ENCODE results near the gene SLC2A9. TPM values are rescaled to one million over a fixed set of nuclear protein-coding genes. Genes with fewer than 3 reads are reported as not detected.

SLC2A9 gene
- total RNA-seq, 2 experiments from 2014 or later = not detected

DNA sequence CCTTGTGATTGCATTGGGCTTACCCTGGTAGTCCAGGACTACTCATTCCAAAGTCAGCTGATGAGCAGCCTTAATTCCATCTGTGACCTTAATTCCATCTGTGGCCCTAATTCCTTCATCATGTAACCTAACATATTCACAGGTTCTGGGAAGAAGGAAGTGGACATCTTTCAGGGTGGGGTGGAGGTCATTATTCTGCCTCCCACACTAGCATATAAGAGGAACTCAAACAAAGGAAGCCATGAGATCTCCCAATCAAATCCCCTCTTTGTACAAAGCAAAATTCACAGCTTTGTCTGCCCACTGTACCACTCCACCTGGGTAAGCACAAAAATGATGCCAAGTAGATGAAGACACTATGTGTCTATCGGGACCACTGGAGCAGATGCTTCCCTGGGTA lies 87.3 kb downstream of the SLC2A9 start:
- Histone ChIP-seq H3K27ac (ENCODE audit: low read depth, low read length, poor library complexity, severe bottlenecking) (no peak overlapping the region), H3K79me2 (ENCODE audit: insufficient read depth, low read depth, low read length) (no peaks in the 10 kb centered on the region), H3K9me2 (ENCODE audit: insufficient read depth, low read length) (no peaks in the 10 kb centered on the region), H3K4me2 (ENCODE audit: low read length) (no peak overlapping the region), H3K36me3 (ENCODE audit: insufficient read depth, low read length) (no peaks in the 10 kb centered on the region), H3K9me3 (ENCODE audit: low read length) (no peaks in the 10 kb centered on the region), H3K4me3 (ENCODE audit: low read depth, low read length, poor library complexity, severe bottlenecking) (no peak overlapping the region), H3K4me1 (ENCODE audit: insufficient read depth, low read length, poor library complexity, severe bottlenecking) (no peaks in the 10 kb centered on the region), H4K20me1 (ENCODE audit: insufficient read depth, low read length) (no peaks in the 10 kb centered on the region), H2AFZ (ENCODE audit: low read length) (no peak overlapping the region)
- ChIA-PET POLR2A (no interaction called here), CTCF (ENCODE audit: unreplicated experiment) (no interaction called here)
- DNase-seq (ENCODE audit: low spot score) = no peak
- intact Hi-C loops (cut with micrococcal nuclease; ENCODE audit: unreplicated experiment) = no loop called here
- no TSS peak for BruUV-seq (replicated peaks)
- TF ChIP-seq EZH2phosphoT487 (IDR thresholded peaks at IDR 0.05; ENCODE audit: borderline replicate concordance, low read depth, low read length) = no peak

DNA sequence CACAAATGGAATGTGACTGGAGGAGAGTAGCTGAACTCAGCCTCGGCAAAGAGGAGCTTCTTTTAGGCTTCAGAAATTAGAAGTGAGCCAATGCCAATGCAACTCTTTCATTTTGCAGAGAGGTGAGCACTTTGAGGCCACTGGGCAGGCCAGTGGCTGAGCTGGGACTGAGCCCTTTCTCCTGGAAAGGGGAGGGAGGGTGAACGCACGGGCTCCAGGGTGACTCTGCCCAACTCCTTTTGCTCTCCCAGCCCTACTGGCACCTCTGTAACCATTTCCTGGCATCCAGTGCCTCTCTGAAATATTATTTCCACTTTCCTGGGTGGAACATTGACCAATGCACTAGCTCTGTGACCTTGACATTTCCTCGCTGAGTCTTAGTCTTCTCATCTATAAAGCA lies 88.1 kb downstream of the SLC2A9 start:
- H3K4me1 ChIP-seq (ENCODE audit: insufficient read depth, low read length, poor library complexity, severe bottlenecking) = no peaks in the 10 kb centered on the region
- no peaks in the 10 kb centered on the region for H3K9me3 ChIP-seq (ENCODE audit: low read length)
- H2AFZ ChIP-seq (ENCODE audit: low read length) = no peak overlapping the region
- POLR2A ChIA-PET = no interaction called here
- H3K79me2 ChIP-seq (ENCODE audit: insufficient read depth, low read depth, low read length) = no peaks in the 10 kb centered on the region
- intact Hi-C loops (cut with micrococcal nuclease; ENCODE audit: unreplicated experiment) = no loop called here
- CTCF ChIA-PET (ENCODE audit: unreplicated experiment) = no interaction called here
- no peak overlapping the region for H3K4me2 ChIP-seq (ENCODE audit: low read length)
- no TSS peak for BruUV-seq (replicated peaks)
- TF ChIP-seq, protein P1, sequence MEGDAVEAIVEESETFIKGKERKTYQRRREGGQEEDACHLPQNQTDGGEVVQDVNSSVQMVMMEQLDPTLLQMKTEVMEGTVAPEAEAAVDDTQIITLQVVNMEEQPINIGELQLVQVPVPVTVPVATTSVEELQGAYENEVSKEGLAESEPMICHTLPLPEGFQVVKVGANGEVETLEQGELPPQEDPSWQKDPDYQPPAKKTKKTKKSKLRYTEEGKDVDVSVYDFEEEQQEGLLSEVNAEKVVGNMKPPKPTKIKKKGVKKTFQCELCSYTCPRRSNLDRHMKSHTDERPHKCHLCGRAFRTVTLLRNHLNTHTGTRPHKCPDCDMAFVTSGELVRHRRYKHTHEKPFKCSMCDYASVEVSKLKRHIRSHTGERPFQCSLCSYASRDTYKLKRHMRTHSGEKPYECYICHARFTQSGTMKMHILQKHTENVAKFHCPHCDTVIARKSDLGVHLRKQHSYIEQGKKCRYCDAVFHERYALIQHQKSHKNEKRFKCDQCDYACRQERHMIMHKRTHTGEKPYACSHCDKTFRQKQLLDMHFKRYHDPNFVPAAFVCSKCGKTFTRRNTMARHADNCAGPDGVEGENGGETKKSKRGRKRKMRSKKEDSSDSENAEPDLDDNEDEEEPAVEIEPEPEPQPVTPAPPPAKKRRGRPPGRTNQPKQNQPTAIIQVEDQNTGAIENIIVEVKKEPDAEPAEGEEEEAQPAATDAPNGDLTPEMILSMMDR (conservative IDR thresholded peaks at IDR 0.05; ENCODE audit: low read length) = no peak
- no peak for TF ChIP-seq EZH2phosphoT487 (IDR thresholded peaks at IDR 0.05; ENCODE audit: borderline replicate concordance, low read depth, low read length)
- H3K27ac ChIP-seq (ENCODE audit: low read depth, low read length, poor library complexity, severe bottlenecking) = no peak overlapping the region
- no peak overlapping the region for H3K4me3 ChIP-seq (ENCODE audit: low read depth, low read length, poor library complexity, severe bottlenecking)
- no peaks in the 10 kb centered on the region for H4K20me1 ChIP-seq (ENCODE audit: insufficient read depth, low read length)
- no peak for DNase-seq (ENCODE audit: low spot score)
- no peaks in the 10 kb centered on the region for H3K9me2 ChIP-seq (ENCODE audit: insufficient read depth, low read length)
- no peaks in the 10 kb centered on the region for H3K36me3 ChIP-seq (ENCODE audit: insufficient read depth, low read length)

DNA sequence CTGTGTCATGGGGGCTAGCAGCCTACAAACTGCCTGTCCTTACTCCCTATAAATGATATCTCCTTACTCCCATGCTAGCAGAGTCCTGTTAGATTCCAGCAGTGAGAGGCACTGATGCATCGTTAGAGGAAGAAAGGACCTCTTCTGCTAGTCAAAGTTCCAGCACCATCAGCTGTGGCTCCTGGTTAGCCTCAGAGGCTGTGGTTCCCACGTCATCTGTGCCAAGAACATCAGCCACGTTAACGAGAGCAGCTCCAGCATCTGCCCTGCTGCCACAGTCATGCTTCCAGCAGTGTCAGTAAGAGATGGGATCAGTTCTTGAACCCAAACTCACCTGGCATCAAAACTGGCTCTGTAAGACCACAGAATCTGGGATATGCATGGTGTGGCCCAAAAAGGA lies 88.5 kb downstream of the SLC2A9 start:
- POLR2A ChIA-PET = no interaction called here
- no TSS peak for BruUV-seq (replicated peaks)
- no peak overlapping the region for H3K4me3 ChIP-seq (ENCODE audit: low read depth, low read length, poor library complexity, severe bottlenecking)

More for the DNA sequence above, 88.5 kb downstream of the SLC2A9 start:
- Histone ChIP-seq H3K4me2 (ENCODE audit: low read length) (no peak overlapping the region), H3K4me1 (ENCODE audit: insufficient read depth, low read length, poor library complexity, severe bottlenecking) (no peaks in the 10 kb centered on the region), H3K9me2 (ENCODE audit: insufficient read depth, low read length) (no peaks in the 10 kb centered on the region), H3K36me3 (ENCODE audit: insufficient read depth, low read length) (no peaks in the 10 kb centered on the region), H3K9me3 (ENCODE audit: low read length) (no peaks in the 10 kb centered on the region), H2AFZ (ENCODE audit: low read length) (no peak overlapping the region), H3K79me2 (ENCODE audit: insufficient read depth, low read depth, low read length) (no peaks in the 10 kb centered on the region), H3K27ac (ENCODE audit: low read depth, low read length, poor library complexity, severe bottlenecking) (no peak overlapping the region), H4K20me1 (ENCODE audit: insufficient read depth, low read length) (no peaks in the 10 kb centered on the region)
- TF ChIP-seq EZH2phosphoT487 (IDR thresholded peaks at IDR 0.05; ENCODE audit: borderline replicate concordance, low read depth, low read length) = no peak
- TF ChIP-seq, protein P1 (conservative IDR thresholded peaks at IDR 0.05; ENCODE audit: low read length) = no peak
- intact Hi-C loops (cut with micrococcal nuclease; ENCODE audit: unreplicated experiment) = no loop called here
- DNase-seq (ENCODE audit: low spot score) = no peak
- CTCF ChIA-PET (ENCODE audit: unreplicated experiment) = no interaction called here

All from OCI-LY7 (cell line).